ENCODE results near the gene DGKB. TPM values are rescaled to one million over a fixed set of nuclear protein-coding genes. Genes with fewer than 3 reads are reported as not detected.

Gene DGKB
- total and polyA plus RNA-seq, 2 of the 8 experiments (the other 6 are each of a cell fraction or from before 2014, with no cell fraction given), result 1.9 to 2.6 TPM

DNA sequence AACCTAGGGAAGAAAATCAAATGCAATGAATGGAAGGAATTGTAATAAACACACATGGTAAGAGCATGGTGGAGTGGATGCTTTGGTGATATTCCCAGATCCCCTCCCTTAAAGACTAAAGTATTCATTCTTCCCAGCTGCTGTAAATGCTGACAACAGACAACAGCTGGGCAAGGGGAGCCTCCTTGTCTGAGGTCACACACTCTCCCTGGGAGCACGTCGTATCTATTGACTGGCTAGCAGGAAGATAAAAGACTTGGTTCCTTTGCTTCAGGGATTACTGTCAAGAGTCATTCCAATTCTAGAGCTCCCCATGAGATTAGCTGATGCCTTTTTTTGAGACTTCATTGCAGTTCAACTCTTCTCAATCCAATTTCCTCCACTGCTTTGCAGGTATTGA, 469.6 kb downstream of the DGKB start (continued):
- TF ChIP-seq, protein P1, sequence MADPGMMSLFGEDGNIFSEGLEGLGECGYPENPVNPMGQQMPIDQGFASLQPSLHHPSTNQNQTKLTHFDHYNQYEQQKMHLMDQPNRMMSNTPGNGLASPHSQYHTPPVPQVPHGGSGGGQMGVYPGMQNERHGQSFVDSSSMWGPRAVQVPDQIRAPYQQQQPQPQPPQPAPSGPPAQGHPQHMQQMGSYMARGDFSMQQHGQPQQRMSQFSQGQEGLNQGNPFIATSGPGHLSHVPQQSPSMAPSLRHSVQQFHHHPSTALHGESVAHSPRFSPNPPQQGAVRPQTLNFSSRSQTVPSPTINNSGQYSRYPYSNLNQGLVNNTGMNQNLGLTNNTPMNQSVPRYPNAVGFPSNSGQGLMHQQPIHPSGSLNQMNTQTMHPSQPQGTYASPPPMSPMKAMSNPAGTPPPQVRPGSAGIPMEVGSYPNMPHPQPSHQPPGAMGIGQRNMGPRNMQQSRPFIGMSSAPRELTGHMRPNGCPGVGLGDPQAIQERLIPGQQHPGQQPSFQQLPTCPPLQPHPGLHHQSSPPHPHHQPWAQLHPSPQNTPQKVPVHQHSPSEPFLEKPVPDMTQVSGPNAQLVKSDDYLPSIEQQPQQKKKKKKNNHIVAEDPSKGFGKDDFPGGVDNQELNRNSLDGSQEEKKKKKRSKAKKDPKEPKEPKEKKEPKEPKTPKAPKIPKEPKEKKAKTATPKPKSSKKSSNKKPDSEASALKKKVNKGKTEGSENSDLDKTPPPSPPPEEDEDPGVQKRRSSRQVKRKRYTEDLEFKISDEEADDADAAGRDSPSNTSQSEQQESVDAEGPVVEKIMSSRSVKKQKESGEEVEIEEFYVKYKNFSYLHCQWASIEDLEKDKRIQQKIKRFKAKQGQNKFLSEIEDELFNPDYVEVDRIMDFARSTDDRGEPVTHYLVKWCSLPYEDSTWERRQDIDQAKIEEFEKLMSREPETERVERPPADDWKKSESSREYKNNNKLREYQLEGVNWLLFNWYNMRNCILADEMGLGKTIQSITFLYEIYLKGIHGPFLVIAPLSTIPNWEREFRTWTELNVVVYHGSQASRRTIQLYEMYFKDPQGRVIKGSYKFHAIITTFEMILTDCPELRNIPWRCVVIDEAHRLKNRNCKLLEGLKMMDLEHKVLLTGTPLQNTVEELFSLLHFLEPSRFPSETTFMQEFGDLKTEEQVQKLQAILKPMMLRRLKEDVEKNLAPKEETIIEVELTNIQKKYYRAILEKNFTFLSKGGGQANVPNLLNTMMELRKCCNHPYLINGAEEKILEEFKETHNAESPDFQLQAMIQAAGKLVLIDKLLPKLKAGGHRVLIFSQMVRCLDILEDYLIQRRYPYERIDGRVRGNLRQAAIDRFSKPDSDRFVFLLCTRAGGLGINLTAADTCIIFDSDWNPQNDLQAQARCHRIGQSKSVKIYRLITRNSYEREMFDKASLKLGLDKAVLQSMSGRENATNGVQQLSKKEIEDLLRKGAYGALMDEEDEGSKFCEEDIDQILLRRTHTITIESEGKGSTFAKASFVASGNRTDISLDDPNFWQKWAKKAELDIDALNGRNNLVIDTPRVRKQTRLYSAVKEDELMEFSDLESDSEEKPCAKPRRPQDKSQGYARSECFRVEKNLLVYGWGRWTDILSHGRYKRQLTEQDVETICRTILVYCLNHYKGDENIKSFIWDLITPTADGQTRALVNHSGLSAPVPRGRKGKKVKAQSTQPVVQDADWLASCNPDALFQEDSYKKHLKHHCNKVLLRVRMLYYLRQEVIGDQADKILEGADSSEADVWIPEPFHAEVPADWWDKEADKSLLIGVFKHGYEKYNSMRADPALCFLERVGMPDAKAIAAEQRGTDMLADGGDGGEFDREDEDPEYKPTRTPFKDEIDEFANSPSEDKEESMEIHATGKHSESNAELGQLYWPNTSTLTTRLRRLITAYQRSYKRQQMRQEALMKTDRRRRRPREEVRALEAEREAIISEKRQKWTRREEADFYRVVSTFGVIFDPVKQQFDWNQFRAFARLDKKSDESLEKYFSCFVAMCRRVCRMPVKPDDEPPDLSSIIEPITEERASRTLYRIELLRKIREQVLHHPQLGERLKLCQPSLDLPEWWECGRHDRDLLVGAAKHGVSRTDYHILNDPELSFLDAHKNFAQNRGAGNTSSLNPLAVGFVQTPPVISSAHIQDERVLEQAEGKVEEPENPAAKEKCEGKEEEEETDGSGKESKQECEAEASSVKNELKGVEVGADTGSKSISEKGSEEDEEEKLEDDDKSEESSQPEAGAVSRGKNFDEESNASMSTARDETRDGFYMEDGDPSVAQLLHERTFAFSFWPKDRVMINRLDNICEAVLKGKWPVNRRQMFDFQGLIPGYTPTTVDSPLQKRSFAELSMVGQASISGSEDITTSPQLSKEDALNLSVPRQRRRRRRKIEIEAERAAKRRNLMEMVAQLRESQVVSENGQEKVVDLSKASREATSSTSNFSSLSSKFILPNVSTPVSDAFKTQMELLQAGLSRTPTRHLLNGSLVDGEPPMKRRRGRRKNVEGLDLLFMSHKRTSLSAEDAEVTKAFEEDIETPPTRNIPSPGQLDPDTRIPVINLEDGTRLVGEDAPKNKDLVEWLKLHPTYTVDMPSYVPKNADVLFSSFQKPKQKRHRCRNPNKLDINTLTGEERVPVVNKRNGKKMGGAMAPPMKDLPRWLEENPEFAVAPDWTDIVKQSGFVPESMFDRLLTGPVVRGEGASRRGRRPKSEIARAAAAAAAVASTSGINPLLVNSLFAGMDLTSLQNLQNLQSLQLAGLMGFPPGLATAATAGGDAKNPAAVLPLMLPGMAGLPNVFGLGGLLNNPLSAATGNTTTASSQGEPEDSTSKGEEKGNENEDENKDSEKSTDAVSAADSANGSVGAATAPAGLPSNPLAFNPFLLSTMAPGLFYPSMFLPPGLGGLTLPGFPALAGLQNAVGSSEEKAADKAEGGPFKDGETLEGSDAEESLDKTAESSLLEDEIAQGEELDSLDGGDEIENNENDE (IDR thresholded peaks at IDR 0.05; ENCODE audit: insufficient replicate concordance, low read length), result no peak
- TF ChIP-seq TAF7 (optimal IDR thresholded peaks at IDR 0.05; ENCODE audit: borderline replicate concordance, low read depth, low read length), result no peak
- no peak for TF ChIP-seq MAFK (IDR thresholded peaks at IDR 0.05; ENCODE audit: low read depth, low read length)
- no peak for TF ChIP-seq BCL11A (IDR thresholded peaks at IDR 0.05; ENCODE audit: low read depth in 2 of 2, low read length in 2 of 2)
- no peak for TF ChIP-seq EZH2 (IDR thresholded peaks at IDR 0.05; ENCODE audit: low read depth, low read length, severe bottlenecking)

Data from H1 (cell line).